Kidney epithelial cell (primary cell): ENCODE data around the gene GSTP1. TPM values are rescaled to one million over a fixed set of nuclear protein-coding genes. Genes with fewer than 3 reads are reported as not detected.

ENCODE experiments used
- DNase-seq: peaks from one replicate; pipeline ENCODE4 v3.0.0-alpha.2; 2010; ENCODE audit warnings: low read depth
- H3K27me3 ChIP-seq: 2 replicates; pipeline ENCODE4 v1.6.0; 2011; ENCODE audit warnings: low read length; ENCODE audit not compliant: control insufficient read depth, insufficient read depth
- H3K36me3 ChIP-seq: 2 replicates; pipeline ENCODE4 v1.5.1; 2011; ENCODE audit warnings: low read length; ENCODE audit not compliant: control insufficient read depth, insufficient read depth
- H3K4me3 ChIP-seq: 2 replicates; pipeline ENCODE4 v1.5.1; 2011; ENCODE audit warnings: low read depth, mild to moderate bottlenecking, control low read depth, low read length
- total RNA-seq: library from RNA; depleted of rRNA; stranded (reverse); fragments of >200 nt; gene quantifications from 2 replicates; pipeline ENCODE4 v1.2.3, GENCODE V29; 2015
- TF ChIP-seq, protein P1 (sequence below): IDR thresholded peaks from 2 replicates; pipeline ENCODE4 v1.5.1; 2011; ENCODE audit warnings: mild to moderate bottlenecking, moderate library complexity, low read length, control low read depth, inconsistent platforms; ENCODE audit not compliant: insufficient read depth, poor library complexity, severe bottlenecking

The GSTP1 gene
- total RNA-seq = 1,390 and 1,923 TPM in 2 replicates

DNA sequence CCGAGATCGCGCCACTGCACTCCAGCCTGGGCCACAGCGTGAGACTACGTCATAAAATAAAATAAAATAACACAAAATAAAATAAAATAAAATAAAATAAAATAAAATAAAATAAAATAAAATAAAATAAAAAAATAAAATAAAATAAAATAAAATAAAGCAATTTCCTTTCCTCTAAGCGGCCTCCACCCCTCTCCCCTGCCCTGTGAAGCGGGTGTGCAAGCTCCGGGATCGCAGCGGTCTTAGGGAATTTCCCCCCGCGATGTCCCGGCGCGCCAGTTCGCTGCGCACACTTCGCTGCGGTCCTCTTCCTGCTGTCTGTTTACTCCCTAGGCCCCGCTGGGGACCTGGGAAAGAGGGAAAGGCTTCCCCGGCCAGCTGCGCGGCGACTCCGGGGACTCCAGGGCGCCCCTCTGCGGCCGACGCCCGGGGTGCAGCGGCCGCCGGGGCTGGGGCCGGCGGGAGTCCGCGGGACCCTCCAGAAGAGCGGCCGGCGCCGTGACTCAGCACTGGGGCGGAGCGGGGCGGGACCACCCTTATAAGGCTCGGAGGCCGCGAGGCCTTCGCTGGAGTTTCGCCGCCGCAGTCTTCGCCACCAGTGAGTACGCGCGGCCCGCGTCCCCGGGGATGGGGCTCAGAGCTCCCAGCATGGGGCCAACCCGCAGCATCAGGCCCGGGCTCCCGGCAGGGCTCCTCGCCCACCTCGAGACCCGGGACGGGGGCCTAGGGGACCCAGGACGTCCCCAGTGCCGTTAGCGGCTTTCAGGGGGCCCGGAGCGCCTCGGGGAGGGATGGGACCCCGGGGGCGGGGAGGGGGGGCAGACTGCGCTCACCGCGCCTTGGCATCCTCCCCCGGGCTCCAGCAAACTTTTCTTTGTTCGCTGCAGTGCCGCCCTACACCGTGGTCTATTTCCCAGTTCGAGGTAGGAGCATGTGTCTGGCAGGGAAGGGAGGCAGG lies at the start of gene GSTP1:
TSS of gene GSTP1 (plus strand) at position 566 of the 958 bp plus-strand sequence. CDS start at position 598, 32 bp downstream.
- peaks cover 1% of the 10 kb centered on the region for H3K36me3 ChIP-seq
- H3K4me3 ChIP-seq = peak within 1 kb of the TSS; percentile 70
- TF ChIP-seq, protein P1, sequence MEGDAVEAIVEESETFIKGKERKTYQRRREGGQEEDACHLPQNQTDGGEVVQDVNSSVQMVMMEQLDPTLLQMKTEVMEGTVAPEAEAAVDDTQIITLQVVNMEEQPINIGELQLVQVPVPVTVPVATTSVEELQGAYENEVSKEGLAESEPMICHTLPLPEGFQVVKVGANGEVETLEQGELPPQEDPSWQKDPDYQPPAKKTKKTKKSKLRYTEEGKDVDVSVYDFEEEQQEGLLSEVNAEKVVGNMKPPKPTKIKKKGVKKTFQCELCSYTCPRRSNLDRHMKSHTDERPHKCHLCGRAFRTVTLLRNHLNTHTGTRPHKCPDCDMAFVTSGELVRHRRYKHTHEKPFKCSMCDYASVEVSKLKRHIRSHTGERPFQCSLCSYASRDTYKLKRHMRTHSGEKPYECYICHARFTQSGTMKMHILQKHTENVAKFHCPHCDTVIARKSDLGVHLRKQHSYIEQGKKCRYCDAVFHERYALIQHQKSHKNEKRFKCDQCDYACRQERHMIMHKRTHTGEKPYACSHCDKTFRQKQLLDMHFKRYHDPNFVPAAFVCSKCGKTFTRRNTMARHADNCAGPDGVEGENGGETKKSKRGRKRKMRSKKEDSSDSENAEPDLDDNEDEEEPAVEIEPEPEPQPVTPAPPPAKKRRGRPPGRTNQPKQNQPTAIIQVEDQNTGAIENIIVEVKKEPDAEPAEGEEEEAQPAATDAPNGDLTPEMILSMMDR = peak; percentile 40
- DNase-seq = peak; percentile 60
- H3K27me3 ChIP-seq = no peaks in the 10 kb centered on the region

DNA sequence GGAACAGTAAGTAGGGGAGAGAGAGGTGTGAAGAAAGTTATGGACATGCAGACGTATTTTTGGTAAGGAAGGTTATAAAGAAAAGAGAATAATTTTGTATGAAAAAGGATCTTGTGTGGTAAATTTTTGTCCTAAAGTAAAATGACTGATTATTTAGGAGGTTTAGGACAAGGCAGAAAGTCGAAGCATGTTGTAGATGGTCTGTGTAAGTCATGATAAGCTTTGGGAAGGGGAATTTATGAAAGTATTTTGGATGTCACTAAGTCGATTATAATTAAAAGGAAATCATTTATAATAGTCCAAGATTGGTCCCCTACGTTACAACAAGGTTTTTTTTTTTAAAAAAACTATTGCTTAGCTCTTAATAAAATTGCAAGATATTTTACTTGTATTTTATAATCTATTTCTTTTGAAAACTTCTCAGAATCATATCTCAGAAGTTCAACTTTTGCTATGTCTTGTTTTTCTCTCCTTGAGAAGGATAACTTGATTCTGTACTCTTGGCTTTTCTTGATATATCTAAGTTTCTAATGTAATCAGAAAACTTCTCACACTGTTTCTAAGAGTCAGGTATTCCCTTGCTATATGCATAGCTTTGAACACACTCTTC lies 49.4 kb upstream of the GSTP1 start:
- TF ChIP-seq, protein P1 = no peak
- DNase-seq = no peak
- no peaks in the 10 kb centered on the region for H3K27me3 ChIP-seq

DNA sequence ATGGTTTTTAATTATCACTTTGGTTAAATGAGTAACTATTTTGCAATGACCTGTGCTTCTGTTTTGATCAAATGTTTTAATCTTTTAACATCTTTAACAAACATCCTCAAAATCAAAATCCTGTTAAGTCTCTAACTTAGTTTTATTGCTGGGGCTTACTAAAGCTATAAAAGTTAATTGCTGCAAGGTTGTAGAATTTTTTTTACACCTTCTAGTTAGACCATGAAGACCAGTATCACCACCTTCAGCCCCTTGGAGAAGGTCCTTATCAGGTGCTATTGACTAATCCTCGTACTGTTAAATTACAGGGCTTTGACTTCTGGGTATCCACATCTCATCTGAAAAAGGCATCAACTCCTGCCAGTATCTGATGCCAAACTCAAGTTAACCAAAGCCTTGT lies 48.1 kb upstream of the GSTP1 start:
- Histone ChIP-seq H3K27me3 (no peaks in the 10 kb centered on the region), H3K4me3 (no peak overlapping the region), H3K36me3 (no peaks in the 10 kb centered on the region)
- DNase-seq = no peak
- TF ChIP-seq, protein P1 = no peak

More for the DNA sequence above, 49.4 kb upstream of the GSTP1 start:
- no peak overlapping the region for H3K4me3 ChIP-seq
- no peaks in the 10 kb centered on the region for H3K36me3 ChIP-seq

DNA sequence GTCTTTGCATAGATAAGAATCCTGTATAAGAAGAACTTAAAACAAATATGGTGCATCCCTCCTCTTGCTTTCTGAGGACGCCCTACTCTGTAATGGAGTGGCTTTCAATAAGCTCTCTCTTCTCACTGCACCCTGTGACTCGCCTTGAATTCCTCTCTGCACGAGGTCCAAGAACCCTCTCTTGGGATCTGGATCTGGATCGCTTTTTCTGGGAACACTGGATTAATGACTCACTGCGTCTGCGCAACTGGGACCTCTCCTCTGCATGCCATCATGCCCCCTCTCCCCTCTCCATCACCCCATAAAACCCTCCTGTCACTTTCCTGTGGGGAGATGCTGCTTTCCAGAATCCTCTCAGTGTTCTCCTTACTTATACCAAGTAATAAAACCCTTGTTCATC lies 45.3 kb upstream of the GSTP1 start:
- TF ChIP-seq, protein P1 = no peak
- DNase-seq = no peak
- H3K4me3 ChIP-seq = no peak overlapping the region
- H3K36me3 ChIP-seq = no peaks in the 10 kb centered on the region
- H3K27me3 ChIP-seq = no peaks in the 10 kb centered on the region

DNA sequence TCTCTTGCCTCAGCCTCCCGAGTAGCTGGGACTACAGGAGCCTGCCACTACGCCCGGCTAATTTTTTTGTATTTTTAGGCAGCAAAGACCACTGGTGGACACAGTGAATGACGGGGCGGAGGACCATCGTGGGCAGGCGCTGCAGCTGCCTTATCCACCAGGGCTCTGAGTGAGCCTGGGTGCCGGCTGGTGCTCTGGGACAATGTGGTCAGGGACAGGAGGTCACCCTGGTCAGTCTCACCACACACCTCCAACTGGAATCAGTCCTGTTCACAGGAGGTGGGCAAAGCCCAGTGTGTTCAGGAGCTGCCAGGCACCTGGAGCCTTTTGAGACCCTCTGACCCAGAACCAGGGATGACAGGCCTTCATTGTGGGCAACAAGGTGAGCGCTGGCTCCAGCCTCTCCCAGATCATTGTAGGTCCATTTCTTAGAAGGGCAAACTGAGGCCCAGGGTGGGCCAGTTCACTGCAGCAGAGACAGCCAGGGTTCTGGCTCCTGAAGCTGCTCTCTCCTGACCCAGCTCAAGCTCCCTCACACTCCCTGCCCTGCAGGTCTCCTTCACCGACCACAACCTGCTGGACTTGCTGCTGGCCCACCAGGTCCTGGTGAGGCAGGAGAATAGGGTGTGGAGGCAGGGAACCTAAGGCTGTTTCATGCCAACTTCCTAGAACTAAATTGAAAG lies 44.6 kb upstream of the GSTP1 start:
- Histone ChIP-seq H3K4me3 (no peak overlapping the region), H3K27me3 (no peaks in the 10 kb centered on the region), H3K36me3 (no peaks in the 10 kb centered on the region)
- TF ChIP-seq, protein P1 = no peak
- DNase-seq = no peak
